Esophagus muscularis mucosa (tissue), 4 donors: ENCODE data around the gene RNF141. TPM values are rescaled to one million over a fixed set of nuclear protein-coding genes. Genes with fewer than 3 reads are reported as not detected.

Source experiments
- DNase-seq: peaks from one replicate; pipeline ENCODE4 v3.0.0-alpha.2; 2017; ENCODE audit errors: extremely low spot score
- H3K27ac ChIP-seq, 4 donors: fragments of 200-600 bp; sonication (generic); replicated peaks in 1 of 4; 1 replicate in 3 of 4; 2 replicates in 1 of 4; pipeline ENCODE4 v1.5.1; 2016 to 2019; ENCODE audit warnings: mild to moderate bottlenecking in 1 of 4
- H3K27me3 ChIP-seq, 4 donors: fragments of 200-600 bp; sonication (generic); one replicate each; pipeline versions ENCODE4 v1.5.1 to v1.6.0; 2016 to 2019
- H3K36me3 ChIP-seq, 4 donors: fragments of 200-600 bp; sonication (generic); one replicate each; pipeline ENCODE4 v1.5.1; 2016 to 2019
- H3K4me1 ChIP-seq, 4 donors: fragments of 200-600 bp; sonication (generic); one replicate each; pipeline ENCODE4 v1.5.1; 2016 to 2019
- H3K4me3 ChIP-seq, 4 donors: fragments of 200-600 bp; sonication (generic); 1 replicate in 2 of 4; 2 replicates in 2 of 4; pipeline ENCODE4 v1.5.1; 2016 to 2019; ENCODE audit warnings: mild to moderate bottlenecking in 4 of 4, moderate library complexity in 1 of 4
- H3K9me3 ChIP-seq, 4 donors: fragments of 200-600 bp; sonication (generic); 1 replicate in 3 of 4; 2 replicates in 1 of 4; pipeline ENCODE4 v1.5.1; 2016 to 2019
- CTCF ChIP-seq, 3 experiments: fragments of 200-600 bp in 2 of 3; fragments of 450-650 bp in 1 of 3; sonication (generic) in 2 of 3; IDR thresholded peaks; one replicate each; pipeline ENCODE4 v1.5.1; 2017 to 2019; ENCODE audit warnings: antibody characterized with exemption in 3 of 3, mild to moderate bottlenecking in 2 of 3, moderate library complexity in 1 of 3
- EP300 ChIP-seq: sonication (generic); formaldehyde crosslinking; IDR thresholded peaks from one replicate; pipeline ENCODE4 v1.6.1; 2017; ENCODE audit warnings: antibody characterized with exemption
- POLR2A ChIP-seq: fragments of 450-650 bp; IDR thresholded peaks from one replicate; pipeline ENCODE4 v1.6.1; 2017; ENCODE audit warnings: antibody characterized with exemption, moderate library complexity, mild to moderate bottlenecking, low read depth
- POLR2AphosphoS5 ChIP-seq, 2 donors: sonication (generic); formaldehyde crosslinking; IDR thresholded peaks; one replicate each; pipeline ENCODE4 v1.6.1; 2017; ENCODE audit warnings: antibody characterized with exemption in 2 of 2
- WGBS: methylation state at CpG from one replicate; pipeline ENCODE4 v1.1.5; 2018; 5-methylcytosine and 5-hydroxymethylcytosine counted together
- intact Hi-C: fragments of 100-400 bp; cut with DNase I; formaldehyde crosslinking; loops from one replicate; pipeline ENCODE4 v1.15.1; 2023
- total RNA-seq, 4 donors: library from RNA; depleted of rRNA; stranded (reverse); fragments of >200 nt; gene quantifications; one replicate each; pipeline versions ENCODE4 v1.1.0 to v1.2.1, GENCODE V29; 2016

Gene RNF141
- total RNA-seq, 4 donors from 2014 or later: 24.1 to 39.3 (median 34.9) TPM

- H3K9me3 ChIP-seq: no peaks in the 10 kb centered on the region
- no peak for TF ChIP-seq EP300
- TF ChIP-seq POLR2AphosphoS5 (IDR thresholded peaks at IDR 0.05): no peak
- no peak for TF ChIP-seq POLR2A
- no peak for TF ChIP-seq CTCF (IDR thresholded peaks at IDR 0.05)
- DNase-seq: no peak
- H3K36me3 ChIP-seq: no peaks in the 10 kb centered on the region
- H3K4me1 ChIP-seq: no peaks in the 10 kb centered on the region
- intact Hi-C loops: no loop called here
- H3K4me3 ChIP-seq: no peak overlapping the region
- no peak overlapping the region for H3K27ac ChIP-seq
- no peaks in the 10 kb centered on the region for H3K27me3 ChIP-seq
- 96% methylated on average over 3 of the region's 3 CpGs for WGBS
Measured at GRCh38 chr11:10550503-10551289, 9.7 kb upstream of the RNF141 start.

- no peak overlapping the region for H3K4me3 ChIP-seq
- H3K4me1 ChIP-seq: peaks cover 5 to 13% (median 8%) of the 10 kb centered on the region in 4 donors
- H3K9me3 ChIP-seq: no peaks in the 10 kb centered on the region
- WGBS: 75% methylated on average over 5 of the region's 7 CpGs
- H3K27me3 ChIP-seq: no peaks in the 10 kb centered on the region
- DNase-seq: no peak
- no peaks in the 10 kb centered on the region for H3K36me3 ChIP-seq
- TF ChIP-seq POLR2A (no peak), CTCF (IDR thresholded peaks at IDR 0.05) (no peak), EP300 (no peak), POLR2AphosphoS5 (IDR thresholded peaks at IDR 0.05) (no peak)
- intact Hi-C loops: loop anchor here (5.0 kb wide), 2 partner anchors 132 to 193 kb away; no protein-coding TSS in a partner anchor
- H3K27ac ChIP-seq: no peak overlapping the region
Measured at GRCh38 chr11:10544491-10545465, 3.8 kb upstream of the RNF141 start.

- intact Hi-C loops: loop anchor here (5.0 kb wide), 2 partner anchors 131 to 194 kb away; no protein-coding TSS in a partner anchor
- 95% methylated on average over 13 of the region's 14 CpGs for WGBS
- Histone ChIP-seq H3K4me1 (peaks cover 7 to 16% (median 14%) of the 10 kb centered on the region in 4 donors), H3K36me3 (no peaks in the 10 kb centered on the region), H3K27me3 (no peaks in the 10 kb centered on the region), H3K9me3 (no peaks in the 10 kb centered on the region), H3K4me3 (no peak overlapping the region), H3K27ac (no peak overlapping the region)
- DNase-seq: no peak
- TF ChIP-seq EP300 (no peak), CTCF (IDR thresholded peaks at IDR 0.05) (no peak), POLR2AphosphoS5 (IDR thresholded peaks at IDR 0.05) (no peak), POLR2A (no peak)
Measured at GRCh38 chr11:10543782-10544181, 2.8 kb upstream of the RNF141 start.

GRCh38 chr11:10542776-10543175 lies 1.8 kb upstream of the RNF141 start:
- no peaks in the 10 kb centered on the region for H3K36me3 ChIP-seq
- TF ChIP-seq EP300 (no peak), CTCF (IDR thresholded peaks at IDR 0.05) (no peak), POLR2A (no peak), POLR2AphosphoS5 (IDR thresholded peaks at IDR 0.05) (no peak)
- no peaks in the 10 kb centered on the region for H3K27me3 ChIP-seq
- no peak overlapping the region for H3K27ac ChIP-seq
- intact Hi-C loops: loop anchor here (5.0 kb wide), 2 partner anchors 130 to 195 kb away; no protein-coding TSS in a partner anchor
- peaks cover 7 to 16% (median 14%) of the 10 kb centered on the region in 4 donors for H3K4me1 ChIP-seq
- no peak for DNase-seq
- no peak overlapping the region for H3K4me3 ChIP-seq
- WGBS: 84% methylated on average over 3 of the region's 3 CpGs
- H3K9me3 ChIP-seq: no peaks in the 10 kb centered on the region
